Neural cell (in vitro differentiated cells): ENCODE data around the gene KRTAP4-4.

Experiments used
- CTCF ChIP-seq: fragments of 450-650 bp; IDR thresholded peaks from 2 replicates; pipeline ENCODE4 v1.5.1; 2014; ENCODE audit warnings: antibody characterized with exemption, mild to moderate bottlenecking, moderate library complexity; ENCODE audit not compliant: poor library complexity, severe bottlenecking
- EP300 ChIP-seq: fragments of 450-650 bp; conservative IDR thresholded peaks from 2 replicates; pipeline ENCODE4 v1.6.1; 2014; ENCODE audit warnings: antibody characterized with exemption, mild to moderate bottlenecking, moderate library complexity; ENCODE audit not compliant: poor library complexity, severe bottlenecking
- EZH2 ChIP-seq: fragments of 200-600, 300-800 bp; shearing (Covaris generic), sonication (generic); IDR thresholded peaks from 2 replicates; pipeline ENCODE4 v1.6.1; 2014; ENCODE audit warnings: antibody characterized with exemption, low read length, borderline replicate concordance, mild to moderate bottlenecking; ENCODE audit not compliant: insufficient read depth, poor library complexity, severe bottlenecking

DNA sequence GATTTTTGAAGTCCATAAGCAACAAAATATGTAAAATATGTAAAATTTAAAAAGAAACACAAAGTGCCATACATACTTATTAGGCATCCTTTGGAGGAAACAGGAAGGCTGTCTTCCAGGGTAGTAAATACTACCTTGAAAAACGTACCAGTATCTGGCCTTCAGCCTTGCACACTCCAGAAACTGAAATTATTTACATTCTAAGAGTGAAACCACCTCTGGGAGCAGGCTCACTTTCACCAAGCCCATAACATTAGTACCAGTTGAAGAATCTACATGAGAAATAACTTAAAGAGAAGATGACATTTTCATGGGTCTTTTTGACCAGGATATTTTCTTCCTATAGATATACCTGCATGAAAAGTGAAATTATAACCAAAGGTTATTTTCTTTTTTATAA lies 35.5 kb upstream of the KRTAP4-4 start:
- TF ChIP-seq CTCF: no peak
- no peak for TF ChIP-seq EP300
- TF ChIP-seq EZH2: no peak
